HG03045 (cell line): Measurements from ENCODE around the gene COL16A1.
"Not testable (repeated sequence)": the region's sequence is repeated elsewhere in the genome, so short reads cannot be mapped to it uniquely, and the experiment has no call there.

ENCODE experiments used
- ATAC-seq: cut with Tn5 transposase; IDR thresholded peaks from one replicate; pipeline ENCODE4 v1.9.1; 2021; ENCODE audit warnings: mild to moderate bottlenecking, moderate library complexity; ENCODE audit not compliant: unreplicated experiment

Gene COL16A1

GRCh38 chr1:31707711-31708110 lies 3.9 kb upstream of the COL16A1 start:
- ATAC-seq = no peak

DNA sequence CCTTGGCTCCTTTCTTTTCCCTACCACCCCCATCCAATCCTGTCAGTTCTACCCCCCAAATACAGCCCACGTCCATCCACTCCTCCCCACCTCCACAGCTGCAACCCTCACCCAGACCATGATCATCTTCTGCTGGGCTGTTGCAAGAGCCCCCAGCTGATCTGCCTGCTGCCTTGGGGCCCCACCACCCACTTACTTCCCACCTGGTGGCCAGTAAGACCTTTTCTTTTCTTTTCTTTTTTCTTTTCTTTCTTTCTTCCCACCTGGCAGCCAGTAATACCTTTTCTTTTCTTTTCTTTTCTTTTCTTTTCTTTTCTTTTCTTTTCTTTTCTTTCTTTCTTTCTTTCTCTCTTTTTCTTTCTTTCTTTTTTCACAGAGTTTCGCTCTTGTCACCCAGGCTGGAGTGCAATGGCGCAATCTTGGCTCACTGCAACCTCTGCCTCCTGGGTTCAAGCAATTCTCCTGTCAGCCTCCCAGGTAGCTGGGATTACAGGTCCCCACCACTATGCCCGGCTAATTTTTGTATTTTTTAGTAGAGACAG lies 3.3 kb upstream of the COL16A1 start:
- not testable (repeated sequence) for ATAC-seq

- no peak for ATAC-seq
Measured at GRCh38 chr1:31706384-31707058, 2.7 kb upstream of the COL16A1 start.

- no peak for ATAC-seq
Measured at GRCh38 chr1:31705080-31705866, 1.5 kb upstream of the COL16A1 start.

GRCh38 chr1:31704271-31705079 lies 658 bp upstream of the COL16A1 start:
- ATAC-seq = no peak

DNA sequence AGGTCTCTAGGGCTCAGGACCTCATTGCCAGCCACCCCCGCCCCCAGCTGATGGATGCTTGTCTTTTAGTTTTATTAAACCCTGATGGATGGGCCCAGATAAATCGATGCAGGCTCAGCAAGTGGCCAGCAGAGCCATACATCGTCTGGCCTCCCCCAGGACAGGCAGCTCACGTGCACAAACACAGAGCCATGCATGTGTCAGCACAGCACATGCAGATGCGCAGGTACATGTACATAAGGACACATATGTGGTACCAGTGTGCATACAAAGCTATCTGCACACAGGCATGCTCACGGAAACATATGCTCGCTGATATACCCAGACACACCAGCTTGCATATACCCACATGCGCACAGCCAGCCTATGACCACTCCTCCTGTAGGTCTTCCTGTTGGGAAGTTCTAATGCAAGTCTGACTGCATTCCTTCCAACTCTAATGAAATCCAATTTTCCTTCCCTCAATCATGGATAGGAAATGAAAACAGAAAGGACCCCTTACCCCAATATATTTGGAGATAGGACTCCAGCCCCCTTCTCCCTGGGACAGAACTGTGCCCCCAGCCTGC lies 897 bp downstream of the COL16A1 start:
- ATAC-seq = no peak

DNA sequence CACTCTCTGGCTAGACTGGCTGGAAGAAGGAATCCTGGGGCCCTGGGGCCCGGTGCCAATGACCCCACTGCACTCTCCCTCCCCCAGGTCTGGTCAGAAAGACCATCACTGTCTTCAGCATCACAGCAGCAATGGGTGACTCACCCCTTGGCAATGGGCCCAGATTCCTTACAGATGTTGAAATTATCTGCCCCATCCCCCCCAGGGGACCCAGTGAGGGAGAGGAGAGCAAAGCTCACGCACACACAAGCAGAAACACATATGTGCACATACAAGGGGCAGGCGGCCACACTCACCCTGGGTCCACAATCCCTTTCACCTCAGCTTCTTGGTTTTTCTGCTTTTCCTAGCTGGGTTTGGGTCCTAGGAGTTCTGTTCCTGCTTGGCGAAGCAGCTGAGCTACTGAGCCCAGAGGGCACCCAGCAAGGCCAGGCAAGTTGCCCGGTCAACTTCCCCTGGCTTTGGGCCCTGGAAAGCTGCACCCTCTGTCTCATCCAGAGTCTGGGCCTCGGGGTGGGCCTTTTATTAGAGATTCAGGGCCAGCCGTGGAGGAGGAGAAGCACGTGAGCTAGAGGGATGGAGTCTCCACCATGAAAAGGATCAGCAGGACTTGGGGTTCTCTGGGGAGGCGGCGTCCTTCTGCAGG lies 2.6 kb downstream of the COL16A1 start:
- no peak for ATAC-seq

GRCh38 chr1:31700468-31701090 lies 3.2 kb downstream of the COL16A1 start:
- ATAC-seq = no peak

- ATAC-seq = no peak
Measured at GRCh38 chr1:31699341-31699891, 4.4 kb downstream of the COL16A1 start.

- no peak for ATAC-seq
Measured at GRCh38 chr1:31697369-31697984, 6.3 kb downstream of the COL16A1 start.

DNA sequence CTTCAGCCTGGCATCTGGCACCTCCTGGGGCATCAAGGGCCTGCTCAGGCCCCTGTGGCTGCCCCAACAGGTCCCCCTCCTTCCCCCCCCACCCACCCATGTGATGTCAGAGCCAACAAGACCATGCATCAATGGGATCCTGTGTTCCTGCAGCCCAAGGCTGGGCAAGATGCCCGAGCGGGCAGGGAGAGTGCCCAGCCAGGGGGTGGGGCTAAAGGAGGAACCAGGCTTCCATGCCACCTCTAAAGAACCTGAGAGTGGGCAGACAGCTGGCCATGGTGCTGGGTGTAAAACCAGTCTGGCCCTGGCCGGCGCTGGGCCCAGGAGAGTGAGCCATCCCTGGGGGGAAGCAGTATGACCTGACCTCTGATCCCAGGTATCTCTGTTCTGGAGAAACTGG lies 7.6 kb downstream of the COL16A1 start:
- ATAC-seq = no peak

GRCh38 chr1:31695327-31695726 lies 8.5 kb downstream of the COL16A1 start:
- ATAC-seq = no peak

DNA sequence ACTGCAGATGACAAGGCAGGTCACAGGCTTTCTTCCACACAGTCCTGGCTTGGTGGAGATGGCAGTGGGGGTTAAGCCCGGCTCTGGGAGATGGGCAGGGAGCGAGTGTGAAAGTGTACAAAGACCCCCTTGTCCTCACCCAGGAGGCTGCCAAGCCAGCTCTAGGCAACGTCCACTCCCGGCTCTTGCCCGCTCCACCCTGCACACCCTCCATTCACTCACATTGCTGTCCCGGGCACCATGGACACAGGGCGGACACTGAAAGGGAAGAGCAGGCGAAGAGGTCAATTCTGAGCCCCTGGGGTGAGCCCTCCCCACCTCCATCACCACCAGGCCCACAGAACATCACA lies 8.9 kb downstream of the COL16A1 start:
- no peak for ATAC-seq

DNA sequence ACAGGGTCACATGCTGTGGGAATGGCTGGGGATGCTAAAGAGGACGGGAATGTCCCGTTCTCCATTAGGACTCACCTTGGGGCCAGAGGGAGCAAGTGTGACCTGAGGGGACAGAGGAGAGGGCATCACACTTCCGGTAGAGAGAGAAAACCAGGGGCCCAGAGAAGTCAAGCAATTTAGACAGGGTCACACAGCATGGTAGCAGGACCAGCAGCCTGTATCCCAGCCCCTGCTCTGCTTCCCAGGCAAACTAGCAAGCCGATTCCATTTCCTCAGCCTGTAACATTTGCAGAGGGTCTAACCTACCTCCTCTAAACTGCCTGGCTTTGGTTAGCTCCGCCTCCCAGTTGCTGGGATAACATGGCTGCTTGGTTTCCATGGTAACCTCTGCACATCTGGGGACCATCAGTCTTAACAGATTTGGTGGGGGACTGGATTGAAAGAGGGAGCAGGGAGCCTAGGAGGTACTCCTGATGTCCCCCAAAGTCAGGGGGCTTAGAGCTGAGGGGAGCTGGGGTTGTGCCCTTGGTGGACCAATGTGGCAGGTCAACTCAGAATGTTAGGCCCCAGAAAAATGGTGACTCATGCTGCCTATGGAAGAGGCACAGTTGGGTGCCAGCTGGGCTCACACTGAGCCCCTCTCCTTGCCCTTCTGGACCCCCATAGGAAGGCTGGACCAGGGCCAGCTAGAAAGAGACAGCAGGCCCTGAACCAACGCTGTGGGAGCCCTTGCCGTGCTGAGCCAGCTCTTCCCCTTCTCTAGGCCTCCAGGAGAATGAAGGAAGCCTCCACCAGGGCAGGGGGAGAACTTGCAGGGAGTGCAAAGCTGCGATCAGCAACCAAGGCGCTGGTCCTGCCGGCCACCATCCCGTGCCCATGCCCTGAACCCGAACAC lies 9.5 kb downstream of the COL16A1 start:
- ATAC-seq = no peak

DNA sequence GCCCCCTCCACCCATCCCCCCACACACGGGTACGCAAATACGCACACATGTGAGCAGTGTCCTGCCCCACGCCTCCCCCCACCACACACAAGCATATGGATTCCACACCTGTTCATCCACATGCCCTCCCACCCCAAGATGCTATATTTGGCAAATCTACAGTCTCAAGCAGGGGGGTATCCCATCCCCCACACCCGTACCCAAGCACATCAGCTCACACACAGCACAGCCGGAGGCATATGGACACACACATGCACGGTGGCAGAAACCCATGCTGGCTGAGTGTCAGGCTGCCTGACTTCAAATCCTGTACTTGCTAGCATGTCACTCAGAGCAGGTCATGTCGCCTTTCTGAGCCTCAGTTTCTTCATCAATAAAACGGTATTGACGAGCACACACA lies 10.6 kb downstream of the COL16A1 start:
- no peak for ATAC-seq

GRCh38 chr1:31691951-31692350 lies 11.9 kb downstream of the COL16A1 start:
- ATAC-seq = no peak

- no peak for ATAC-seq
Measured at GRCh38 chr1:31691446-31691845, 12.4 kb downstream of the COL16A1 start.

DNA sequence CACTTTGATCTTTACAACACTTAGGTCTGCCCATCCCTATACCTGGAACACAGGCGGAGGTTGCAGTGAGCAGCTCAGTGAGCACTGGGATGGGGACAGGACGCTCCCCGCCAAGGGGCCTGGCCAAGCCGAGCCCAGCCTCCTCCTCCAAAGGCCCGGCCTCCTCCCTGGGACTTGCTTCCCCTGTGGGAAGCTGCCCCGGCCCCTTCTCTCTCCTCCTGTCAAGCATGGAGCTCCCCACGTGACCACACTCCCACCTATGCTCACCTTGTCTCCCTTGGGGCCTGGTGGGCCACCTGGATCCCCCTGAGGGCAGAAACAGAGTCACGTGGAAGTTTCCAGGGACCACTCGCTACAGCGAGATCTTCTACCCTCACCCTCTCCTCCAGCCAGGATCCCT lies 12.9 kb downstream of the COL16A1 start:
- no peak for ATAC-seq
